HG02973 (cell line): ENCODE results near the gene CAP2.
"Not testable (repeated sequence)": the region's sequence is repeated elsewhere in the genome, so short reads cannot be mapped to it uniquely, and the experiment has no call there.

ENCODE experiments used
- ATAC-seq: cut with Tn5 transposase; IDR thresholded peaks from one replicate; pipeline ENCODE4 v1.9.1; 2021; ENCODE audit warnings: moderate library complexity; ENCODE audit not compliant: unreplicated experiment

Gene CAP2

DNA sequence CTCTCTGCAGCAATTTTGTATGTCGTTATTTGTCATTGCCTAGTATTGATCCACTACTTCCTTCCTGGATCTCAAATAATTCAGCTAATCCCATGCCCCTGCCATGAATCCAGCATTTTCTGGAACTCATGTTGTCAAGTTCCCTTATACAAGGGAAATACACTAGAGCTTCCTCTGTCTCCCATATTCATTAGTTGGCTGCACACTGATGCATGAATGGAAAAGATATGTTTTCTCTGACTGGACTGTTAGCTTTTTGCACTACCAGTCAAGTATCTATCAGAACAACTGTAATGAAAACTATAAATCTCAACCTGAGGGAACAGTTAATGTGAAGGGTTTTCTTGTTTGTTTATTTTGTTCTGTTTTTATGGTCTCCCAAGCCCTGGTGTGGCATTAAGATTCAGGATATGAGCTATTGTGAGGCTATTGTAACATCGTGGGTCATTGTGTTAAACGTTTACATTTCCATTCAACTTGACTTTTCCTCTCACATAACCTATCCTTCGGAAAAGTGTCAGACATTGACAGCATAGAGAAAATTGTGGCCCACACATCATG, 104.2 kb downstream of the CAP2 start:
- no peak for ATAC-seq

DNA sequence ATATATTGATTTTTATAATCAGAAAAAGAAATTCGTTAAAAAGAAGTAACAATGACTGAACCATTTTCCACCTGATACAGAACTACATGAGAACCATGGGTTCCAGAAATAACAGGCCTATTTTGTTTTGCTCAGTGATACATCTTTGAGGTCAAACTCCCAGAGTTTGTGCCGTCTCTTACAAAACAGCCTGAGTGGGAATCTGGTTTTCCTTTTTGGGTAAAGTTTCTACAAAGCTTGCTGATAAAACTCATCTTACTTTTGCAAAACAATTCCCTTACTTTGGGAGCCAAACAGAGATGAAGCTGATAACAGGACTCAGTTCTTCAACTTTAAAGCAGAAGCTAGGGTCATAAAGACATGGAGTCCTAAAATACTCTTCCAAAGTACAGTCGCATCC, 108.0 kb downstream of the CAP2 start:
- no peak for ATAC-seq

DNA sequence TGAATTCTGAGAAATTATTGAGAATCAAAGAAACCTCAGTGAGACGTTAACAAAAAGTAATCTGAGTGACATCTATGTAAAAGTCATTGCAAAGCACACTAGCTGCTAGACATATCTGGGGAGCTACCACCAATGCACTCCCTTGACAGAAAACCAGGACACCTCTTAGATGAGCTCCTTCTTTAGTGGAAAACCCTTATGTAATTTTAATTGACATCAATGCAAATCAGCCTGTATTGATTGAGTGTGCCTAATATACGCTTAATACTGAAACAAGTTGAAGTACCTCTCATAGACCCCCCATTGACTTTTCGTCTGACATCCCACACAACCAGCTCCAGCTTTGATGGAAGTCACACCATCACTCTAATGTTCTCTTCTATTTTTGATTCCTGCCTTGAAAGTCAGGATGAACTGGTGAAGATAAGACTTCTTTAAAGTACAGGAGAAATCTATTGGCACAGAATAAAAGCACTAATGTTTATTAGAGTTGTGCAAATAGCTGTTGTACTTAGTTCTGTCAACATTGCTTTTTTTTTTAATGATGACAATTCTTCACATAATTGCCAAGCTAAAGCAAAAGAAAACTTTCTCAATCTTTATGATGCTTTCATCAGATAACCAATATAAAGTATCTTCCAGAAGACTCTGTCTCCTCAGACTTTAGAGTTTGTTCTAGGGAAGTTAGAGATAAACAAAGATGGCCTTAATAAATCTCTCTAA, 108.7 kb downstream of the CAP2 start:
- ATAC-seq, result no peak

GRCh38 chr6:17503051-17503450, 109.7 kb downstream of the CAP2 start:
- ATAC-seq, result no peak

GRCh38 chr6:17504005-17504404, 110.6 kb downstream of the CAP2 start:
- no peak for ATAC-seq

GRCh38 chr6:17505062-17505476, 111.7 kb downstream of the CAP2 start:
- ATAC-seq, result no peak

GRCh38 chr6:17505767-17506280, 112.4 kb downstream of the CAP2 start:
- no peak for ATAC-seq

- ATAC-seq, result no peak
These were observed 113.1 kb downstream of the CAP2 start for GRCh38 chr6:17506531-17506930.

GRCh38 chr6:17506962-17507361, 113.6 kb downstream of the CAP2 start:
- no peak for ATAC-seq

DNA sequence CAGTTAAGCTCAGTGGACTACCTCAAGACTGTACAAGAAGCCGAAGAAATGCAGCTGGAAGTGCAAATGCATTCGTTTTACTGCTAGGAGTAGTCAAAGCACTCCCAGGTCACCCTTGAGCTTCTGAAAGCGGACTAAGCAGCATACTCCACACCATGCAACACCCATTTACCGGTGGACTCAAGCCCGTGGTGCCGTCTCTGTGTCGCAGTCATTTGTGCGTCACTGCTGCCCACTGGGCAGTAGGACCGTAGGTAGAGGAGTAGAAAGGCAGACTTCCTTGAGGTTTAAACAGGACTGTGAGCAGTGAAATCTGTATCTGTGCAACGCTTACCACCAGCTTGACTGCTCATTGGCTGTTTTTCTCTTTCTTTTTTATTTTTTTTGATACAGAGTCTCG, 117.7 kb downstream of the CAP2 start:
- no peak for ATAC-seq

DNA sequence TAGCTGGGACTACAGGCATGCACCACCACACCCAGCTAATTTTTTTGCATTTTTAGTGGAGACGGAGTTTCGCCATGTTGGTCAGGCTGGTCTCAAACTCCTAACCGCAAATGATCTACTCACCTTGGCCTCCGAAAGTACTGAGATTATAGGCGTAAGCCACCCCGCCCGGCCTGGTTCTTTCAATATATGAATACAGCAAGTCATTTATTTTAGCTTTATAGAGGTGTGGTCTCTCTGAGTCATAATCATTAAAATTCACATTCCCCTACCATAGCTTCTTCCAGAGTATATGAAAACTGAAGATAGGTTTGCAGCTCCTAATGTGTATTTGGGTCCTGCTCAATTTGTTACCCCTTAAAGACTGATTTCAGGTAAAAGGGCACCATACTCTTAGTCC, 118.2 kb downstream of the CAP2 start:
- ATAC-seq, result no peak

DNA sequence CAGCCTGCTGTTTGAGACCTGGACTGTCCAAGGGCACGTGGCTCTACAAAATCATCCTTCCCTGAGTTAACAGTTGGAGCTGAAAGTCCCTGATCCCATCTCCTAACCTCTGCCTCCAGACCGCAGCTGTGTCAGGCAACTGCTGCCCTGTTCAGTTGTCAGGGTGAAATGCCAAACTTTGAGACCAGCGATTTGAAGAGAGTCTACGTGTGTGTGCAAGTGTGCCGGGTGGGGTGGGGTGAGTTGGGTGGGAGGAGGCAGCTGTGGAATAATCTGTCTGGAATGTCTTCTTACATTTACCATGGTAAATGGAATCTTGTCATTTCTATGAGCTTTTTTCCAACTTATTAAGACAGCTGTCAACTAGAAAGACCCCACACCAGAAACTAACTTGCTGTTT, 125.7 kb downstream of the CAP2 start:
- ATAC-seq, result no peak

GRCh38 chr6:17525637-17526036, 132.2 kb downstream of the CAP2 start:
- no peak for ATAC-seq

GRCh38 chr6:17527076-17527475, 133.7 kb downstream of the CAP2 start:
- no peak for ATAC-seq

DNA sequence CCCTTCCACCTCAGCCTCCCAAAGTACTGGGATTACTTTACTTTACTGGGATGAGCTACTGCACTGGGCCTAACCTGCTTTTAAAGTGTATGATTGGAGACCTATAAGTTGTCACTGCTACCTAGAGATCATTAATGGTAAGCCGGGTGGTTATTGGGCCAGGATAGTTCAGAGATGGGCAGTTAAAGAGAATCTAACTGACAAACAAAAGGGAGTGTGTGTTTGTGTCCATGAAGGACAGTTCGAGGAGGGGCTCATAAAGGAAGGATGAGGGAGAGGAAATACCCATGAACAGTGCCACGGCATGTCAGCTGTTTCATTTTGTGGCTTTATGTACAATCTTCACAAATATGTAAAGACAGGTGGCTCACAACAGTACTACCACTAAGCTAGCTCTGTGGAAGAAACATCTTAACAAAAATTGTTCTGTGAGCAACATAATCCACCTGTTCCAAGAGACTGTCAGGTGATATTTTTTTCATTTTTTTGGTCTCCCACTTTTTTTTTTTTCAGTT, 137.0 kb downstream of the CAP2 start:
- ATAC-seq, result no peak

GRCh38 chr6:17536586-17536985, 143.2 kb downstream of the CAP2 start:
- peak; percentile 79 for ATAC-seq

DNA sequence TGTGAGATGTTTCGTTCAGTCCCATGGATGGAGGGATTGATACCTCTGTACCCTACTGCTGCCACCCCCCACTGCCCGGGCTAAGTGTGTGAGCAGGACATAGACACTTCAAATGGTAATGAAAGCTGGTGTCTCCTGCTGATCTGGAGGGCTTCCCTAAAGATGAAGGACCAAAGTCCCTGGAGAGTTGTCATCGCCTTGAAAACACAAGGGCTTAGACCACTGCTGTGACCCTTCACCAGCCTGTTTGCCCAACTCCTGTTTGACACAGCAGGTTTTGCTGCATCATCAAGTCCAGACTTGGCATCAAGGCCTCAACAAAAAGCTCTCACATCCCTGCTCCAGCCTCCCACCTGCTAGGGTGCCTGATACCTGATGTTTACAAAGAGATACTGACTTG, 148.8 kb downstream of the CAP2 start:
- no peak for ATAC-seq

GRCh38 chr6:17545681-17546080, 152.3 kb downstream of the CAP2 start:
- not testable (repeated sequence) for ATAC-seq

DNA sequence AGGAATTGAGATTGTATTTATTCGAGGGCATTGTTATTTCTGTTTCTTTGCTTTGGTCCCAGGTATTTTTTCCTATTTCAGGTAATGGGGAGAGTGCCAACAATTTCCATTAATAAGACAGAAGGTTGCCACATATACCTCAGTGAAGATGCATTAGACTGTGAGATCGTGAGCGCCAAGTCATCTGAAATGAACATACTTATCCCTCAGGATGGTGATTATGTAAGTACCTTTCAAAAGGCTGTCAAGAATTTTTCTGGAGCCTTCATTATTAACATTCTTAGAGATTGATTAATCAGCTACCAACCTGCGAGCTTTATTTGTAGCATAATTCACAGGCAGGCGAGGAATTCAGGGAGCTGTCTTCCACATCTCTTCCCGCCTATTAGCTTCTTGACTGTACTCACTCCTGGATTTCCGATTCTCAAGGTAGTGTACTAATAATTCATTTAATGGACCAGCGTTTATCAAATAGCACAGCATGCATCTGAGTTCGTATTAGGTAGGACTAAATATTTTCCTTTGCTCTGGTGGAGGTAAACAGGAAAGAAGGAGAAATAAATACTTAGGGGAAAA, 158.1 kb downstream of the CAP2 start:
- ATAC-seq, result no peak

DNA sequence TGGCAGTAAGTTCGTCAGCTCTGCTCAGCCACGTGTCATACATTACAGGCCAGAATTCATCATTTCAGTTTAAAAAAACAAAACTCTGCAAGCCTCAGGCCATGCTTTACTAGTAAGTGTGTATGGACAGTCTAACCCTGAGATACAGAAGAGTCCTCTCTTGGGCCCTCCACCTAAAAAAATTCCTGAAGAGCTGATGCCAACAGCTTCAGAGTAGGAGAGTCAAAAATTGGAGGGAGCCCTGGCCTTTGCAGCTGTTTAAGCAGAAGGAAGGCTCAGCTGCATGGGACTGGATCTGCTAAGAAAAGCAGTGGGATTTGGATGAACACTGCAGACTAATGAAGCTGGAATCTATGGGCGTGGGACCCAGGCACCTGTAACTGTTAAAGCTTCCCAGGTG, 159.5 kb downstream of the CAP2 start:
- ATAC-seq, result no peak

- ATAC-seq, result no peak
These were observed 162.6 kb downstream of the CAP2 start for GRCh38 chr6:17556014-17556413.

DNA sequence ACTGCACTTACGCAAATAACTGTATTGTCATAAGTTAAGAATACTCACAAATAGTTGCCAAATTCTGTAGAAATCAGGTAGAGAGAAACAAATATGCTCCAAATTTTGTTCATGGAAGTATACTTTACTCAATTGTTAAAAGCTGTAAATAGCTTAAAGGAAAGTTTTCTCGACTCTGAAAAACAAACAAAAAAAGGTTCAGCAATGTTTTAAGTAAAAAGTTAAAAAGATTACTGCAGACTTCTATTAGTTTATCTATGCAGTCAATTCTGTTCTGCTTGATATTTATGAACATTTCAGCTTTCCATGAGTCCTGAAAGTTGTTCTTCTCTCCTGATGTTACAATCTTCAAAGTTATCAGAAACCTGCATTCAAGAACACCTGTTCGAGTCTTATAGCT, 169.2 kb downstream of the CAP2 start:
- no peak for ATAC-seq
